H1 (cell line): ENCODE measurements around the gene CLCF1. TPM values are rescaled to one million over a fixed set of nuclear protein-coding genes. Genes with fewer than 3 reads are reported as not detected.

Experiments
- ASH2L ChIP-seq: fragments of 200-600, 300-600 bp; sonication (generic); IDR thresholded peaks from one replicate; pipeline ENCODE4 v1.7.1; 2017; ENCODE audit warnings: low read length
- CHD1 ChIP-seq: IDR thresholded peaks from 2 replicates; pipeline ENCODE4 v1.6.1; 2012; ENCODE audit warnings: low read depth, low read length, improper control_type of control experiment
- CTCF ChIP-seq, 3 experiments: IDR thresholded peaks; 1 replicate in 2 of 3; 2 replicates in 1 of 3; pipeline versions ENCODE4 v1.5.1 to v1.6.1; 2011; ENCODE audit warnings: low read length in 3 of 3, mild to moderate bottlenecking in 3 of 3, inconsistent platforms in 2 of 3, low read depth in 1 of 3, moderate library complexity in 1 of 3; ENCODE audit not compliant: insufficient read depth in 1 of 3; ENCODE audit errors: control extremely low read depth in 1 of 3
- E2F6 ChIP-seq: IDR thresholded peaks from 2 replicates; pipeline ENCODE4 v1.6.1; 2012; ENCODE audit warnings: inconsistent platforms
- FOSL1 ChIP-seq: IDR thresholded peaks from 2 replicates; pipeline ENCODE4 v1.6.1; 2011; ENCODE audit warnings: mild to moderate bottlenecking, low read depth, low read length, moderate library complexity; ENCODE audit not compliant: insufficient read depth
- HDAC2 ChIP-seq, 2 experiments: fragments of 300-600 bp in 1 of 2; sonication (generic) in 1 of 2; IDR thresholded peaks; 2 replicates each; pipeline ENCODE4 v1.6.1; 2011 to 2012; ENCODE audit warnings: low read depth in 2 of 2, low read length in 2 of 2, mild to moderate bottlenecking in 2 of 2, moderate library complexity in 2 of 2, borderline replicate concordance in 1 of 2, inconsistent platforms in 1 of 2
- HDAC6 ChIP-seq: IDR thresholded peaks from one replicate; pipeline ENCODE4 v1.7.1; 2012; ENCODE audit warnings: low read depth, mild to moderate bottlenecking, inconsistent platforms, low read length, moderate library complexity
- JUND ChIP-seq: IDR thresholded peaks from 2 replicates; pipeline ENCODE4 v1.6.1; 2011; ENCODE audit warnings: mild to moderate bottlenecking, improper control_type of control experiment, low read length
- KDM1A ChIP-seq: fragments of 200-600, 300-600 bp; sonication (generic); IDR thresholded peaks from 2 replicates; pipeline ENCODE4 v1.7.1; 2016; ENCODE audit warnings: mild to moderate bottlenecking, low read length, borderline replicate concordance
- MAX ChIP-seq: IDR thresholded peaks from 2 replicates; pipeline ENCODE4 v1.6.1; 2012; ENCODE audit warnings: inconsistent platforms
- NRF1 ChIP-seq: IDR thresholded peaks from 2 replicates; pipeline ENCODE4 v1.6.1; 2011; ENCODE audit warnings: mild to moderate bottlenecking, low read depth, low read length, improper control_type of control experiment
- PHF8 ChIP-seq: fragments of 200-600 bp; sonication (generic); conservative IDR thresholded peaks from 2 replicates; pipeline ENCODE4 v1.7.1; 2012; ENCODE audit warnings: low read depth, mild to moderate bottlenecking, inconsistent platforms, low read length, moderate library complexity
- POLR2A ChIP-seq, 2 experiments: IDR thresholded peaks; 1 replicate in 1 of 2; 2 replicates in 1 of 2; pipeline ENCODE4 v1.6.1; 2011; ENCODE audit warnings: low read depth in 2 of 2, low read length in 2 of 2, mild to moderate bottlenecking in 2 of 2; ENCODE audit errors: control extremely low read depth in 1 of 2
- SP2 ChIP-seq: IDR thresholded peaks from 2 replicates; pipeline ENCODE4 v1.6.1; 2012; ENCODE audit warnings: mild to moderate bottlenecking, low read length, inconsistent platforms
- SP4 ChIP-seq: IDR thresholded peaks from 2 replicates; pipeline ENCODE4 v1.6.1; 2012; ENCODE audit warnings: low read length, inconsistent platforms
- TBP ChIP-seq: IDR thresholded peaks from 2 replicates; pipeline ENCODE4 v1.6.1; 2011; ENCODE audit warnings: low read depth, low read length, improper control_type of control experiment
- TCF12 ChIP-seq: IDR thresholded peaks from 2 replicates; pipeline ENCODE4 v1.6.1; 2011; ENCODE audit warnings: low read depth, mild to moderate bottlenecking, low read length
- TEAD4 ChIP-seq: IDR thresholded peaks from 2 replicates; pipeline ENCODE4 v1.6.1; 2012; ENCODE audit warnings: low read depth, low read length, inconsistent platforms, mixed read lengths
- ZNF274 ChIP-seq: IDR thresholded peaks from 2 replicates; pipeline ENCODE4 v1.7.0; 2012; ENCODE audit warnings: low read length, borderline replicate concordance; ENCODE audit errors: extremely low read depth
- polyA plus RNA-seq, 7 experiments: library from polyadenylated mRNA; depleted of rRNA in 3 of 7; stranded (reverse) in 5 of 7; unstranded in 2 of 7; fragments of >200 nt in 5 of 7; fragments of 200-250 nt in 2 of 7; gene quantifications; 1 replicate in 5 of 7; 2 replicates in 1 of 7; 4 replicates in 1 of 7; pipeline versions ENCODE4 v1.2.1 to v1.2.3, GENCODE V29; 2011 to 2013; ENCODE audit warnings: missing spikeins in 2 of 7, mixed read lengths in 2 of 7
- total RNA-seq: library from RNA; stranded (reverse); fragmentation: NEBNext Ultra II Directional; extraction: Animal tissue kit (Norgen Biotek cat#: 25700); gene quantifications from 2 replicates; pipeline ENCODE4 v1.2.1, GENCODE V29; 2021
- TF ChIP-seq, protein P1 (sequence below): IDR thresholded peaks from 2 replicates; pipeline ENCODE4 v1.6.1; 2011; ENCODE audit warnings: low read depth, mild to moderate bottlenecking, low read length; ENCODE audit not compliant: insufficient read depth

The CLCF1 gene
- total and polyA plus RNA-seq, 2 of the 8 experiments (the other 6 are each of a cell fraction or from before 2014, with no cell fraction given), result 0.32 to 1.2 TPM

DNA sequence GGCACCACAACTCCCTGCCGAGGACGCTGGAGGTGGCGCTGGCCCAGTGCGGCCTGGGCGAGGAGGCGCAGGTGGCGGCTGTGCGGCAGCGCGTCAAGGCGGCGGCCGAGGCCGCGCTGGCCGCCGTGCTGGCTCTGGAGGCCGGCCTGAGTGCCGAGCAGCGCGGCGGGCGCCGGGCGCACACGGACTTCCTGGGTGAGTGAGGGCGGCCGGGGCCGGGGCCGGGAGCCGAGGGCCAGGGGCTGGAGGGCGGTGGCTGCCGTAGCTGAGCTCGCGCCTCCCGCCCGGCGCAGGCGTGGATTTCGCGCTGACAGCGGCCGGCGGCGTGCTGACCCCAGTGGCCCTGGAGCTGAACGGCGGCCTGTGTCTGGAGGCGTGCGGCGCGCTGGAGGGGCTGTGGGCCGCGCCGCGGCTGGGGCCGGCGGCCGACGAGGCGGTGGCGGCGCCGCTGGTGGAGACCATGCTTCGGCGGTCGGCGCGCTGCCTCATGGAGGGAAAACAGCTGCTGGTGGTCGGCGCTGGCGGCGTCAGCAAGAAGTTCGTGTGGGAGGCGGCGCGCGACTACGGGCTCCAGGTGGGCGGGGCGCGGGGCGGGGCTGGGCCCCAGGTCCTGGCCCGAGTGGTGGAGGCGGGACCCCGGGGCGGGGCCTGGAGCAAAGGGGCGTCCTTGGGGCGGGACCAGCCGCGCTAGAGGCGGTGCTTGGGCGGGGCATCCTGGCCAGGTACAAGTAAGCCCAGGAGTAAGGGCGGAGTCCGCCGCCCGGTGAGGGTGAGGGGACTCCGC lies 47.4 kb upstream of the CLCF1 start (continued):
- TF ChIP-seq E2F6, result peak; percentile 71
- TF ChIP-seq, protein P1, sequence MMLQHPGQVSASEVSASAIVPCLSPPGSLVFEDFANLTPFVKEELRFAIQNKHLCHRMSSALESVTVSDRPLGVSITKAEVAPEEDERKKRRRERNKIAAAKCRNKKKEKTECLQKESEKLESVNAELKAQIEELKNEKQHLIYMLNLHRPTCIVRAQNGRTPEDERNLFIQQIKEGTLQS, result no peak
- no peak; the same call in 1 of the 2 replicates for TF ChIP-seq PHF8
- no peak for TF ChIP-seq HDAC6
- TF ChIP-seq TBP, result no peak; the same call in 1 of the 2 replicates
- TF ChIP-seq CTCF (IDR thresholded peaks at IDR 0.05; ENCODE audit: control extremely low read depth in 1 of 3, insufficient read depth in 1 of 3, low read depth in 1 of 3, low read length in 3 of 3), result no peak
- TF ChIP-seq NRF1, result no peak
- peak; percentile 86; the same call in 1 of the 2 replicates for TF ChIP-seq SP4
- TF ChIP-seq SP2, result no peak
- no peak for TF ChIP-seq ZNF274
- TF ChIP-seq HDAC2 (IDR thresholded peaks at IDR 0.05; ENCODE audit: borderline replicate concordance in 1 of 2, low read depth in 2 of 2, low read length in 2 of 2), result no peak; a peak in 1 of 4 replicates
- TF ChIP-seq FOSL1, result no peak
- TF ChIP-seq TCF12, result no peak
- TF ChIP-seq JUND, result no peak
- peak; percentile 69; the same call in 1 of the 2 replicates for TF ChIP-seq MAX
- TF ChIP-seq TEAD4, result no peak
- TF ChIP-seq ASH2L, result no peak
- TF ChIP-seq POLR2A (IDR thresholded peaks at IDR 0.05; ENCODE audit: control extremely low read depth in 1 of 2, low read depth in 2 of 2, low read length in 2 of 2), result peak in 1 of 2 experiments; percentile 42; a peak in 1 of 3 replicates
- no peak for TF ChIP-seq KDM1A
- TF ChIP-seq CHD1, result no peak
